ENCODE measurements around the gene RNASEH2A. TPM values are rescaled to one million over a fixed set of nuclear protein-coding genes. Genes with fewer than 3 reads are reported as not detected.

RNASEH2A gene
- polyA plus RNA-seq, 4 donors = 29.1 to 45.7 (median 35.3) TPM

- peak in 2 of 4 donors; percentile 57 to 63 for DNase-seq (ENCODE audit: low read depth in 4 of 4, low spot score in 2 of 4)
These were observed 41.1 kb downstream of the RNASEH2A start for GRCh38 chr19:12847159-12848139.

GRCh38 chr19:12856653-12857052 is 50.3 kb downstream of the RNASEH2A start:
- DNase-seq (ENCODE audit: low read depth in 4 of 4, low spot score in 2 of 4) = no peak

GRCh38 chr19:12858041-12858928 is 51.9 kb downstream of the RNASEH2A start:
- no peak for DNase-seq (ENCODE audit: low read depth in 4 of 4, low spot score in 2 of 4)

- DNase-seq (ENCODE audit: low read depth in 4 of 4, low spot score in 2 of 4) = no peak
These were observed 53.2 kb downstream of the RNASEH2A start for GRCh38 chr19:12859546-12859945.

Other genes with a start within 250 kb of the RNASEH2A start
- gene ZNF490, start 195.8 kb upstream of the RNASEH2A start, polyA plus RNA-seq (ENCODE audit: insufficient read length in 4 of 4) = 1 to 10 TPM; 3.5 to 6.4 (median 5.7) TPM
- 10 to 100 TPM; 13.7 to 26.7 (median 20.9) TPM for gene ZNF791, start 195.7 kb upstream of the RNASEH2A start, polyA plus RNA-seq (ENCODE audit: insufficient read length in 4 of 4)
- 10 to 100 TPM; 23.6 to 35.9 (median 33.6) TPM for gene MAN2B1, start 139.8 kb upstream of the RNASEH2A start, polyA plus RNA-seq (ENCODE audit: insufficient read length in 4 of 4)
- 10 to 100 TPM; 12.0 to 30.5 (median 22.5) TPM for gene WDR83, start 139.8 kb upstream of the RNASEH2A start, polyA plus RNA-seq (ENCODE audit: insufficient read length in 4 of 4)
- 10 to 100 TPM; 72.6 to 98.7 (median 85.4) TPM for gene DHPS, start 124.7 kb upstream of the RNASEH2A start, polyA plus RNA-seq (ENCODE audit: insufficient read length in 4 of 4)
- under 1 TPM in 1 of 4 donors, not detected in 3; 0.49 TPM for gene GNG14, start 118.6 kb upstream of the RNASEH2A start, polyA plus RNA-seq (ENCODE audit: insufficient read length in 4 of 4)
- 10 to 100 TPM; 13.6 to 18.8 (median 16.2) TPM for gene FBXW9, start 110.0 kb upstream of the RNASEH2A start, polyA plus RNA-seq (ENCODE audit: insufficient read length in 4 of 4)
- 10 to 100 TPM; 55.5 to 98.6 (median 72.3) TPM for gene TNPO2, start 82.7 kb upstream of the RNASEH2A start, polyA plus RNA-seq (ENCODE audit: insufficient read length in 4 of 4)
- 100 to 1,000 TPM; 143 to 230 (median 189) TPM for gene TRIR, start 71.9 kb upstream of the RNASEH2A start, polyA plus RNA-seq (ENCODE audit: insufficient read length in 4 of 4)
- gene GET3, start 69.1 kb upstream of the RNASEH2A start, polyA plus RNA-seq (ENCODE audit: insufficient read length in 4 of 4) = 100 to 1,000 TPM in 1 of 4 donors, 10 to 100 TPM in 3; 76.8 to 108 (median 91.6) TPM
- under 1 TPM in 2 of 4 donors, not detected in 2; 0.13 to 0.14 TPM for gene BEST2, start 54.8 kb upstream of the RNASEH2A start, polyA plus RNA-seq (ENCODE audit: insufficient read length in 4 of 4)
- gene HOOK2, start 31.0 kb upstream of the RNASEH2A start, polyA plus RNA-seq (ENCODE audit: insufficient read length in 4 of 4) = 10 to 100 TPM; 34.6 to 85.0 (median 63.2) TPM
- 10 to 100 TPM; 15.6 to 78.0 (median 30.9) TPM for gene JUNB, start 15.1 kb upstream of the RNASEH2A start, polyA plus RNA-seq (ENCODE audit: insufficient read length in 4 of 4)
- gene PRDX2, start 4.8 kb upstream of the RNASEH2A start, polyA plus RNA-seq (ENCODE audit: insufficient read length in 4 of 4) = 100 to 1,000 TPM; 294 to 388 (median 320) TPM
- 10 to 100 TPM in 2 of 4 donors, 1 to 10 TPM in 2; 5.4 to 10.8 (median 8.0) TPM for gene THSD8, start 4.5 kb upstream of the RNASEH2A start, polyA plus RNA-seq (ENCODE audit: insufficient read length in 4 of 4)
- under 1 TPM in 1 of 4 donors, not detected in 3; 0.08 TPM for gene RTBDN, start 28.0 kb downstream of the RNASEH2A start, polyA plus RNA-seq (ENCODE audit: insufficient read length in 4 of 4)
- gene MAST1, start 31.9 kb downstream of the RNASEH2A start, polyA plus RNA-seq (ENCODE audit: insufficient read length in 4 of 4) = 1 to 10 TPM in 3 of 4 donors, under 1 TPM in 1; 0.92 to 2.0 (median 1.3) TPM
- 10 to 100 TPM in 3 of 4 donors, 1 to 10 TPM in 1; 9.7 to 15.3 (median 12.6) TPM for gene DNASE2, start 74.9 kb downstream of the RNASEH2A start, polyA plus RNA-seq (ENCODE audit: insufficient read length in 4 of 4)
- gene KLF1, start 80.6 kb downstream of the RNASEH2A start, polyA plus RNA-seq (ENCODE audit: insufficient read length in 4 of 4) = under 1 TPM; 0.22 to 0.99 (median 0.42) TPM
- 10 to 100 TPM; 27.4 to 38.4 (median 35.4) TPM for gene GCDH, start 84.6 kb downstream of the RNASEH2A start, polyA plus RNA-seq (ENCODE audit: insufficient read length in 4 of 4)
- gene SYCE2, start 112.7 kb downstream of the RNASEH2A start, polyA plus RNA-seq (ENCODE audit: insufficient read length in 4 of 4) = 1 to 10 TPM; 2.2 to 4.7 (median 3.3) TPM
- 10 to 100 TPM; 41.7 to 67.4 (median 55.2) TPM for gene FARSA, start 127.1 kb downstream of the RNASEH2A start, polyA plus RNA-seq (ENCODE audit: insufficient read length in 4 of 4)
- gene CALR, start 132.0 kb downstream of the RNASEH2A start, polyA plus RNA-seq (ENCODE audit: insufficient read length in 4 of 4) = 100 to 1,000 TPM; 819 to 974 (median 899) TPM
- gene RAD23A, start 139.3 kb downstream of the RNASEH2A start, polyA plus RNA-seq (ENCODE audit: insufficient read length in 4 of 4) = 100 to 1,000 TPM in 1 of 4 donors, 10 to 100 TPM in 3; 61.9 to 102 (median 87.3) TPM
- gene GADD45GIP1, start 150.6 kb downstream of the RNASEH2A start, polyA plus RNA-seq (ENCODE audit: insufficient read length in 4 of 4) = 10 to 100 TPM; 29.9 to 54.1 (median 39.2) TPM
- under 1 TPM in 3 of 4 donors, not detected in 1; 0.08 to 0.28 (median 0.13) TPM for gene DAND5, start 163.0 kb downstream of the RNASEH2A start, polyA plus RNA-seq (ENCODE audit: insufficient read length in 4 of 4)
- 10 to 100 TPM; 15.3 to 27.6 (median 20.0) TPM for gene NFIX, start 188.9 kb downstream of the RNASEH2A start, polyA plus RNA-seq (ENCODE audit: insufficient read length in 4 of 4)

All from left renal cortex interstitium (tissue), 4 donors.